Mucosa of descending colon (tissue), 3 donors: ENCODE data around the gene TST. TPM values are rescaled to one million over a fixed set of nuclear protein-coding genes. Genes with fewer than 3 reads are reported as not detected.

Experiments
- ATAC-seq: fragments of 200-7000 bp; cut with Tn5 transposase; one replicate; pipeline ENCODE4 v1.9.1; 2020; ENCODE audit warnings: mild to moderate bottlenecking, moderate library complexity
- DNase-seq, 3 donors: peaks; one replicate each; pipeline ENCODE4 v3.0.0-alpha.2; 2020
- H3K36me3 ChIP-seq: fragments of 200-600 bp; one replicate; pipeline ENCODE4 v1.8.0; 2021; ENCODE audit warnings: low read depth, mild to moderate bottlenecking
- H3K4me1 ChIP-seq: fragments of 200-600 bp; one replicate; pipeline ENCODE4 v1.8.0; 2021; ENCODE audit warnings: low read depth, mild to moderate bottlenecking
- H3K4me3 ChIP-seq: fragments of 200-600 bp; one replicate; pipeline ENCODE4 v1.8.0; 2021; ENCODE audit warnings: mild to moderate bottlenecking
- H3K9me3 ChIP-seq: fragments of 200-600 bp; one replicate; pipeline ENCODE4 v1.8.0; 2021; ENCODE audit warnings: mild to moderate bottlenecking
- intact Hi-C, 2 donors: fragments of 100-400 bp; cut with DNase I in 1 of 2; cut with micrococcal nuclease in 1 of 2; formaldehyde crosslinking; loops; one replicate each; pipeline versions ENCODE4 v1.11.0 to v1.11.1; 2022; cut with DNase I, micrococcal nuclease
- total RNA-seq, 3 donors: library from RNA; stranded (reverse); fragmentation: NEBNext Ultra II Directional in 2 of 3; extraction: Animal tissue kit (Norgen Biotek cat#: 25700) in 2 of 3; gene quantifications; one replicate each; pipeline versions ENCODE4 v1.2.1 to v1.2.4, GENCODE V29; 2021 to 2023
- TF ChIP-seq, protein P1 (sequence below): fragments of 200-600 bp; IDR thresholded peaks from one replicate; pipeline ENCODE4 v1.8.0; 2022; ENCODE audit warnings: antibody characterized with exemption, mild to moderate bottlenecking
- donor health status: DM: no; HTN: no; CAD: no; lungs with moderate emphysema.
- donor health status: DM: no; HTN: no; CAD: no.
- donor health status: DM: no; HTN: yes; CAD: no.

Gene TST
- total RNA-seq, 3 donors from 2014 or later = 170 to 494 (median 337) TPM

DNA sequence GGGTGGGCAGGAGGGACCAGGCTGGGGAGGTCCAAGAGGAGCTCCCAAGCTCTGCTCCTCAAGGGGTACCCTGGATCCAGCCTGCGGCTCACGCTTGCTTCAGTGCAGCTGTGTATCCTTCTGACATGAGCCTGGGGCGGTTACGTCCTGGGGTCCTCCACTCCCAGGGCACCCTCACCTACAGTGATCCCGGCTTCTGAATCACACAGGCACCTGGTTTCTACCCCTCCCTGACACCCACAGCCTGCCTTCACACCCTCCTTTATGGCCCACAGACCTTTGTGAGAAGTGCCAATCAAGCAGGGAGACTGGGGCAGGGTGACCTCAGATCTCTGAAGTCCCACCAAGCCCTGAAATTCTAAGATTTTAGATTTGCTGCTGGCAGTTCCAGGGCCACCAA lies 1.8 kb upstream of the TST start:
- no peak overlapping the region for H3K4me3 ChIP-seq
- no peaks in the 10 kb centered on the region for H3K9me3 ChIP-seq
- peak; percentile 68 to 72 (median 69) for DNase-seq
- H3K4me1 ChIP-seq = peaks cover 52% of the 10 kb centered on the region
- TF ChIP-seq, protein P1, sequence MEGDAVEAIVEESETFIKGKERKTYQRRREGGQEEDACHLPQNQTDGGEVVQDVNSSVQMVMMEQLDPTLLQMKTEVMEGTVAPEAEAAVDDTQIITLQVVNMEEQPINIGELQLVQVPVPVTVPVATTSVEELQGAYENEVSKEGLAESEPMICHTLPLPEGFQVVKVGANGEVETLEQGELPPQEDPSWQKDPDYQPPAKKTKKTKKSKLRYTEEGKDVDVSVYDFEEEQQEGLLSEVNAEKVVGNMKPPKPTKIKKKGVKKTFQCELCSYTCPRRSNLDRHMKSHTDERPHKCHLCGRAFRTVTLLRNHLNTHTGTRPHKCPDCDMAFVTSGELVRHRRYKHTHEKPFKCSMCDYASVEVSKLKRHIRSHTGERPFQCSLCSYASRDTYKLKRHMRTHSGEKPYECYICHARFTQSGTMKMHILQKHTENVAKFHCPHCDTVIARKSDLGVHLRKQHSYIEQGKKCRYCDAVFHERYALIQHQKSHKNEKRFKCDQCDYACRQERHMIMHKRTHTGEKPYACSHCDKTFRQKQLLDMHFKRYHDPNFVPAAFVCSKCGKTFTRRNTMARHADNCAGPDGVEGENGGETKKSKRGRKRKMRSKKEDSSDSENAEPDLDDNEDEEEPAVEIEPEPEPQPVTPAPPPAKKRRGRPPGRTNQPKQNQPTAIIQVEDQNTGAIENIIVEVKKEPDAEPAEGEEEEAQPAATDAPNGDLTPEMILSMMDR = no peak
- peaks cover 3% of the 10 kb centered on the region for H3K36me3 ChIP-seq
- intact Hi-C loops = no loop called here
- peak; percentile 20 for ATAC-seq

DNA sequence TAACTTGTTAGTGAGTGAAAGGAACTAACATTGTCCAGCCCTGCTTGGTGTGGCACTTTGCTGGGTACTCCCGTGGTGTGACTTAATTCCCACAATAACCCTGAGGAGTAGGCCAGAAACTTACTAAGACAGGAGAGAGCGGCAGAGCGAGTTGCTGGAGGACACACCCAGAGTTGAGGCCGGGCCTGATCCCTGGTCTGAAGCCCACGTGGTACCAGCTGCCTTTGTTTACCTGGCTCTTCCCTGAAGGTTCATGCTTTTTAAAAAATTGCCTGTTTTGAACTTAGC lies 889 bp upstream of the TST start:
- peak; percentile 28 for ATAC-seq

DNA sequence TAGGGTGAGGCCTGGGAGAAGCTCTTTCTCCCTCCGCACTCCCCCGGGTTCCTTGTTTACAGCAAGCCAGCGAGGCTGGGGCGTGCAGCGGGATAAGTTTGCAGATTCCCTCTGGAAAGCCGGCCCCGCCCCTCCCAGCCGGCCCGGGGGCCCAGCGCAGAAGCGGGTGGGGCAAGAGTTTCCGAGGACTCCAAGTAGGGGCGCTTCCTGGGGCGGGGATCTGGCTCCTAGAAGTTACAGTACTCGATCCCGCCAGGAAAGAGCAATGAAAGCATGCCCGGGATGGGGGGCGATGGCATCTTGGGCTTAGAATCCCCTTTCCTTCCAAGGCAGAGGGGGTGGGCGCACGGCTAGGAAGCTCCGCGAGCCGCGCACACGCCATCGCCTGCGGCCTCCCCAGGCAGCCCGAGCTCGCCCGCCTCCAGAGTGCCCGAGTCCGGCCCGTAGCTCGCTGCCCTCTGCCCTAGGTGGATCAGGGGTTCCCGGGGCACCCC lies 385 bp downstream of the TST start:
- H3K9me3 ChIP-seq = no peaks in the 10 kb centered on the region
- H3K4me1 ChIP-seq = peaks cover 60% of the 10 kb centered on the region
- H3K36me3 ChIP-seq = peaks cover 3% of the 10 kb centered on the region
- intact Hi-C loops = no loop called here
- TF ChIP-seq, protein P1 = no peak
- H3K4me3 ChIP-seq = peak overlapping the region; percentile 90
- peak; percentile 33 for ATAC-seq
- DNase-seq = peak; percentile 84 to 91 (median 88)

More for the DNA sequence above, 889 bp upstream of the TST start:
- Histone ChIP-seq H3K4me3 (peak overlapping the region; percentile 90), H3K9me3 (no peaks in the 10 kb centered on the region), H3K36me3 (peaks cover 3% of the 10 kb centered on the region), H3K4me1 (peaks cover 55% of the 10 kb centered on the region)
- peak; percentile 71 to 79 (median 75) for DNase-seq
- intact Hi-C loops = no loop called here
- TF ChIP-seq, protein P1 = no peak

DNA sequence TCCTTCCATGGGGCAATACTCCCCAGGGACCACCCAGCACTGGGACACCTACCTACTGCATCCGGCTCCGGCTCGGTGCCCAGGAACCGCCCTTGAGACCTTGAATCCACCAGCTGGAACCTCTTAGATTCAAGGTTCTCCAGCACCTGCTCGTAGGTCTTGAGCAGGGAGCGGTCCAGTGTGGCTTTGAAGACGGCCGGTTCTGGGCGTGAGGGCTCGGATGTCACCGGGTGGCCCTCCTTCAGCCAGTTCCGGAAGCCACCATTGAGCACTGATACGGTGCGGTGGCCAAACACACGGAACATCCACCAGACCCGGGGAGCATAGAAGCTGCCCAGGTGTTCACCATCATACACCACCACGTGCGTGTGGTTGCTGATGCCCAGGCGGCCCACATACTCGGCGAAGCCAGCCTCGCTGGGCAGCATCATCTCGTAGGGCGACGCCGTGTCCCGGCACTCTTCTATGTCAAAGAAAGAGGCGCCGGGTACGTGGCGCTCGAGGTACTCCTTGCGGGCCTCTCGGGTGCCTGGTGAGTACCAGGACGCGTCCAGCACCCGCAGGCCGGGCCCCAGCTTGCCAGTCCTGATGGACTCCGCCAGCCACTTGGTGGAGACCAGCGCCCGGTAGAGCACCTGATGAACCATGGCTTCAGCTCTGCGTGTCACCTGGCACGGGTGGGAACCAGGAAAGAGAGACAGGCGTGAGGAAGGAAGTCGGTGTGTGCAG lies 997 bp downstream of the TST start:
- peak overlapping the region; percentile 90 for H3K4me3 ChIP-seq
- intact Hi-C loops = no loop called here
- H3K36me3 ChIP-seq = peaks cover 3% of the 10 kb centered on the region
- peaks cover 59% of the 10 kb centered on the region for H3K4me1 ChIP-seq
- DNase-seq (peak in 2 of 3 donors; percentile 49 to 58), ATAC-seq (no peak)
- no peaks in the 10 kb centered on the region for H3K9me3 ChIP-seq
- TF ChIP-seq, protein P1 = no peak

DNA sequence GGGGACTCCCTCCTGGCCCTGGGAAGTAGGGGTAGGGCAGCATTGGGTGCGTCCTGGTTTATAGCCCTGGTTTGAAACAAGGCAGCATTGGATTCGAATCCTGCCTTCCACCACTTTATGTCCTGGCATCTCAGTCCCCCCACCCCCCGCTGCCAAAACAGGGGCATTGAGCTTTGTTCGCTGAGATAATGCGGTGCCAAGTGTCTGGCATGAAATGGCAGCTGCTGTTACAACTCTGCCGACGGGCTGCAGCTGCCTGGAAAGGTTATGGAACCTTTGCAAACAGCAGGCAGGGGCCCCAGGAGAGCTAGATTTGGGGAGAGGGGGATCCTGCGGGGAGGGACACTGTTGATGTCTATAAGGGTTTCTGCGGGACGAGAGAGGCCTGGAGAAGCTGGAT lies 1.9 kb downstream of the TST start:
- no peak for ATAC-seq
- Histone ChIP-seq H3K36me3 (peaks cover 3% of the 10 kb centered on the region), H3K4me1 (peaks cover 58% of the 10 kb centered on the region), H3K9me3 (no peaks in the 10 kb centered on the region), H3K4me3 (no peak overlapping the region)
- TF ChIP-seq, protein P1 = no peak
- intact Hi-C loops = no loop called here
- DNase-seq = peak in 1 of 3 donors; percentile 33
